Tibial nerve (tissue), 4 donors: ENCODE data around the gene SMAD3. TPM values are rescaled to one million over a fixed set of nuclear protein-coding genes. Genes with fewer than 3 reads are reported as not detected.
A peak's percentile ranks its signal among the peaks of the same experiment; 100 is the strongest.

Source experiments
- DNase-seq, 2 donors: peaks; one replicate each; pipeline ENCODE4 v3.0.0-alpha.2; 2019; ENCODE audit warnings: low spot score in 2 of 2
- H3K27ac ChIP-seq, 4 donors: fragments of 200-600 bp; sonication (generic) in 3 of 4; one replicate each; pipeline ENCODE4 v1.5.1; 2017 to 2019; ENCODE audit warnings: mild to moderate bottlenecking in 1 of 4
- H3K27me3 ChIP-seq, 2 donors: fragments of 200-600 bp; sonication (generic) in 1 of 2; one replicate each; pipeline versions ENCODE4 v1.5.1 to v1.6.0; 2017 to 2019
- H3K36me3 ChIP-seq, 3 donors: fragments of 200-600 bp; sonication (generic); one replicate each; pipeline ENCODE4 v1.5.1; 2018 to 2019
- H3K4me1 ChIP-seq, 4 donors: fragments of 200-600 bp; sonication (generic) in 3 of 4; one replicate each; pipeline ENCODE4 v1.5.1; 2017 to 2019
- H3K4me3 ChIP-seq, 4 donors: fragments of 200-600 bp; sonication (generic) in 3 of 4; one replicate each; pipeline ENCODE4 v1.5.1; 2017 to 2019; ENCODE audit warnings: mild to moderate bottlenecking in 1 of 4, moderate library complexity in 1 of 4
- H3K9me3 ChIP-seq, 4 donors: fragments of 200-600 bp; sonication (generic) in 3 of 4; one replicate each; pipeline ENCODE4 v1.5.1; 2017 to 2019
- CTCF ChIP-seq, 5 experiments: fragments of 200-600 bp in 3 of 5; fragments of 450-650 bp in 2 of 5; sonication (generic) in 3 of 5; IDR thresholded peaks; one replicate each; pipeline ENCODE4 v1.5.1; 2016 to 2019; ENCODE audit warnings: antibody characterized with exemption in 5 of 5, mild to moderate bottlenecking in 3 of 5, moderate library complexity in 2 of 5
- EP300 ChIP-seq, 2 donors: sonication (generic); formaldehyde crosslinking; IDR thresholded peaks; one replicate each; pipeline ENCODE4 v1.6.1; 2017; ENCODE audit warnings: antibody characterized with exemption in 2 of 2, mild to moderate bottlenecking in 1 of 2
- POLR2A ChIP-seq, 2 donors: fragments of 450-650 bp; IDR thresholded peaks; one replicate each; pipeline ENCODE4 v1.6.1; 2017; ENCODE audit warnings: antibody characterized with exemption in 2 of 2, mild to moderate bottlenecking in 2 of 2, moderate library complexity in 2 of 2
- WGBS, 2 donors: methylation state at CpG; one replicate each; pipeline ENCODE4 v1.1.5; 2018; 5-methylcytosine and 5-hydroxymethylcytosine counted together
- total RNA-seq, 4 donors: library from RNA; depleted of rRNA; stranded (reverse); fragments of >200 nt; gene quantifications; one replicate each; pipeline ENCODE4 v1.1.0, GENCODE V29; 2016

The SMAD3 gene
- total RNA-seq, 4 donors from 2014 or later, result 36.3 to 68.6 (median 44.1) TPM

GRCh38 chr15:67161881-67162280, 96.5 kb downstream of the SMAD3 start:
- Histone ChIP-seq H3K27me3 (no peaks in the 10 kb centered on the region), H3K9me3 (no peaks in the 10 kb centered on the region), H3K36me3 (peaks cover 0 to 14% (median 6%) of the 10 kb centered on the region in 3 donors), H3K27ac (no peak overlapping the region), H3K4me3 (no peak overlapping the region), H3K4me1 (peaks cover 0 to 56% (median 16%) of the 10 kb centered on the region in 4 donors)
- WGBS, 2 donors, result 69 to 72% methylated on average over 4 of the region's 4 CpGs
- DNase-seq, result no peak
- TF ChIP-seq CTCF (IDR thresholded peaks at IDR 0.05), result no peak
- TF ChIP-seq EP300 (IDR thresholded peaks at IDR 0.05), result no peak
- TF ChIP-seq POLR2A (IDR thresholded peaks at IDR 0.05), result no peak

GRCh38 chr15:67163180-67163579, 97.8 kb downstream of the SMAD3 start:
- DNase-seq, result no peak
- Histone ChIP-seq H3K27ac (no peak overlapping the region), H3K36me3 (peaks cover 0 to 27% (median 6%) of the 10 kb centered on the region in 3 donors), H3K4me1 (peaks cover 0 to 60% (median 18%) of the 10 kb centered on the region in 4 donors), H3K27me3 (no peaks in the 10 kb centered on the region), H3K4me3 (no peak overlapping the region), H3K9me3 (no peaks in the 10 kb centered on the region)
- TF ChIP-seq EP300 (IDR thresholded peaks at IDR 0.05) (no peak), CTCF (IDR thresholded peaks at IDR 0.05) (no peak), POLR2A (IDR thresholded peaks at IDR 0.05) (no peak)
- 94 to 100% methylated on average over 6 of the region's 6 CpGs for WGBS, 2 donors

GRCh38 chr15:67164401-67164791, 99.0 kb downstream of the SMAD3 start:
- 61 to 77% methylated on average over 5 of the region's 5 CpGs for WGBS, 2 donors
- peaks cover 0 to 64% (median 18%) of the 10 kb centered on the region in 4 donors for H3K4me1 ChIP-seq
- DNase-seq, result no peak
- H3K36me3 ChIP-seq, result peaks cover 0 to 36% (median 6%) of the 10 kb centered on the region in 3 donors
- H3K4me3 ChIP-seq, result no peak overlapping the region
- TF ChIP-seq POLR2A (IDR thresholded peaks at IDR 0.05), result no peak
- no peak for TF ChIP-seq EP300 (IDR thresholded peaks at IDR 0.05)
- TF ChIP-seq CTCF (IDR thresholded peaks at IDR 0.05), result no peak
- H3K27me3 ChIP-seq, result no peaks in the 10 kb centered on the region
- no peak overlapping the region for H3K27ac ChIP-seq
- H3K9me3 ChIP-seq, result no peaks in the 10 kb centered on the region

- H3K36me3 ChIP-seq, result peaks cover 0 to 39% (median 6%) of the 10 kb centered on the region in 3 donors
- no peaks in the 10 kb centered on the region for H3K27me3 ChIP-seq
- DNase-seq, result no peak
- H3K4me3 ChIP-seq, result no peak overlapping the region
- WGBS, 2 donors, result 72 to 83% methylated on average over 11 to 17 of the region's 17 CpGs
- peaks cover 0 to 64% (median 18%) of the 10 kb centered on the region in 4 donors for H3K4me1 ChIP-seq
- H3K9me3 ChIP-seq, result no peaks in the 10 kb centered on the region
- peak overlapping the region in 2 of 4 donors; percentile 1 to 63 for H3K27ac ChIP-seq
- no peak for TF ChIP-seq POLR2A (IDR thresholded peaks at IDR 0.05)
- no peak for TF ChIP-seq EP300 (IDR thresholded peaks at IDR 0.05)
- TF ChIP-seq CTCF (IDR thresholded peaks at IDR 0.05), result no peak
Observed at GRCh38 chr15:67164811-67165253, 99.4 kb downstream of the SMAD3 start.

- no peak for TF ChIP-seq POLR2A (IDR thresholded peaks at IDR 0.05)
- TF ChIP-seq CTCF (IDR thresholded peaks at IDR 0.05), result no peak
- TF ChIP-seq EP300 (IDR thresholded peaks at IDR 0.05), result no peak
- WGBS, 2 donors, result 41 to 70% methylated on average over 23 to 29 of the region's 34 CpGs
- Histone ChIP-seq H3K9me3 (no peaks in the 10 kb centered on the region), H3K36me3 (peaks cover 0 to 46% (median 6%) of the 10 kb centered on the region in 3 donors), H3K27me3 (no peaks in the 10 kb centered on the region), H3K27ac (peak overlapping the region in 2 of 4 donors; percentile 1 to 63), H3K4me3 (no peak overlapping the region), H3K4me1 (peaks cover 0 to 64% (median 18%) of the 10 kb centered on the region in 4 donors)
- no peak for DNase-seq
Observed at GRCh38 chr15:67165254-67166253, 100.2 kb downstream of the SMAD3 start.
